GM21576 (cell line): ENCODE data around the gene SH3PXD2A.

Experiments
- ATAC-seq: cut with Tn5 transposase; IDR thresholded peaks from one replicate; pipeline ENCODE4 v1.9.1; 2021; ENCODE audit warnings: mild to moderate bottlenecking, moderate library complexity; ENCODE audit not compliant: unreplicated experiment

SH3PXD2A gene

GRCh38 chr10:103574097-103575061, 281.0 kb downstream of the SH3PXD2A start:
- ATAC-seq, result no peak

GRCh38 chr10:103573205-103573487, 282.2 kb downstream of the SH3PXD2A start:
- ATAC-seq, result no peak

- no peak for ATAC-seq
Measured at GRCh38 chr10:103572347-103573204, 282.8 kb downstream of the SH3PXD2A start.

GRCh38 chr10:103571656-103571975, 283.8 kb downstream of the SH3PXD2A start:
- no peak for ATAC-seq

- no peak for ATAC-seq
Measured at GRCh38 chr10:103570844-103571655, 284.3 kb downstream of the SH3PXD2A start.

GRCh38 chr10:103569896-103570295, 285.5 kb downstream of the SH3PXD2A start:
- ATAC-seq, result no peak

- no peak for ATAC-seq
Measured at GRCh38 chr10:103568505-103568904, 286.9 kb downstream of the SH3PXD2A start.

- ATAC-seq, result no peak
Measured at GRCh38 chr10:103566536-103566935, 288.8 kb downstream of the SH3PXD2A start.

- ATAC-seq, result no peak
Measured at GRCh38 chr10:103564776-103565520, 290.4 kb downstream of the SH3PXD2A start.

- no peak for ATAC-seq
Measured at GRCh38 chr10:103564116-103564501, 291.3 kb downstream of the SH3PXD2A start.

- no peak for ATAC-seq
Measured at GRCh38 chr10:103563231-103564115, 291.9 kb downstream of the SH3PXD2A start.

- ATAC-seq, result no peak
Measured at GRCh38 chr10:103562383-103562782, 293.0 kb downstream of the SH3PXD2A start.

GRCh38 chr10:103560886-103561285, 294.5 kb downstream of the SH3PXD2A start:
- no peak for ATAC-seq

GRCh38 chr10:103559776-103560175, 295.6 kb downstream of the SH3PXD2A start:
- no peak for ATAC-seq

- ATAC-seq, result no peak
Measured at GRCh38 chr10:103558911-103559310, 296.5 kb downstream of the SH3PXD2A start.

- ATAC-seq, result no peak
Measured at GRCh38 chr10:103557455-103557854, 297.9 kb downstream of the SH3PXD2A start.

- no peak for ATAC-seq
Measured at GRCh38 chr10:103556383-103557007, 298.9 kb downstream of the SH3PXD2A start.

- no peak for ATAC-seq
Measured at GRCh38 chr10:103555712-103556111, 299.7 kb downstream of the SH3PXD2A start.

- ATAC-seq, result no peak
Measured at GRCh38 chr10:103555325-103555649, 300.1 kb downstream of the SH3PXD2A start.
